ENCODE data around the gene THSD4. TPM values are rescaled to one million over a fixed set of nuclear protein-coding genes. Genes with fewer than 3 reads are reported as not detected.

Gene THSD4
- total and polyA plus RNA-seq, 2 of the 8 experiments (the other 6 are each of a cell fraction or from before 2014, with no cell fraction given) = 2.5 to 6.2 TPM

DNA sequence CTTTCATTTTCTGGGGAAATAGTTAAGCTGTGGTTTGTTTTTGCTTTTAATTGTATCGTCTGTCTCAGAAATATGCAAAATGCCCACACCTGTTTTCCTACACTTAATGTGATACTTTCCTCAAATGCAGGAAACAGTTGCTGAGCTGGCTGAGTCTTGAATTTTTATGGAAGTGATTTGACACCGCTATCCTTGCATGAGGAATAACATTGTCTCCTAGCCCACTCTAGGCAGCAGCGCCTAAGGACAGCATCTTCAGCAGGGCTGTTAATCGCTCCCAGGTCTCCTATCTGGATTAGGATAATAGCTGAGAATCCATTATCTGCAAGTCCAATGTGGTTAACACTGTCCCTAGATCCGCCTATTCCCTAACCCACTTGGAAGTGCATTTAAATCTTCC, 562.5 kb downstream of the THSD4 start:
- H2BK15ac ChIP-seq (ENCODE audit: low read length) = no peak overlapping the region
- TF ChIP-seq CREB1 (IDR thresholded peaks at IDR 0.05) (no peak), SP4 (IDR thresholded peaks at IDR 0.05; ENCODE audit: low read length) (no peak), BACH1 (IDR thresholded peaks at IDR 0.05; ENCODE audit: low read length) (no peak), GABPA (IDR thresholded peaks at IDR 0.05; ENCODE audit: borderline replicate concordance, insufficient read depth, low read length) (no peak), CBX5 (IDR thresholded peaks at IDR 0.05; ENCODE audit: low read depth, low read length) (no peak), YY1 (IDR thresholded peaks at IDR 0.05; ENCODE audit: low read depth, low read length) (no peak), MAFK (IDR thresholded peaks at IDR 0.05; ENCODE audit: low read depth, low read length) (no peak), CEBPB (IDR thresholded peaks at IDR 0.05; ENCODE audit: low read depth, low read length) (no peak)
- no peak overlapping the region for H4K91ac ChIP-seq (replicated peaks; ENCODE audit: insufficient read length, low read length)
- H4K5ac ChIP-seq (ENCODE audit: insufficient read length, low read depth, low read length) = no peak overlapping the region
- H2AK5ac ChIP-seq (ENCODE audit: low read depth, low read length) = no peak overlapping the region
- H3K36me3 ChIP-seq (ENCODE audit: control insufficient read depth in 2 of 4, insufficient read depth in 4 of 4, low read length in 3 of 4) = no peaks in the 10 kb centered on the region
- H3K9ac ChIP-seq (replicated peaks in 1 of 4; ENCODE audit: extremely low read depth in 1 of 4, low read depth in 3 of 4, low read length in 3 of 4) = no peak overlapping the region
- H2BK12ac ChIP-seq (ENCODE audit: low read depth, low read length) = no peak overlapping the region
- no peaks in the 10 kb centered on the region for H4K20me1 ChIP-seq (replicated peaks in 1 of 2; ENCODE audit: control insufficient read depth in 1 of 2, insufficient read depth in 2 of 2, low read length in 2 of 2)
- H3K79me2 ChIP-seq (ENCODE audit: control insufficient read depth in 1 of 2, insufficient read depth in 2 of 2, low read length in 2 of 2) = no peaks in the 10 kb centered on the region
- FAIRE-seq (no peak), DNase-seq (ENCODE audit: low read depth in 1 of 2, low spot score in 2 of 2) (no peak)
- H3K27ac ChIP-seq (ENCODE audit: low read depth, low read length) = no peak overlapping the region
- no peak overlapping the region for H3K56ac ChIP-seq (replicated peaks; ENCODE audit: insufficient read length, low read depth, low read length)
- H2AFZ ChIP-seq (ENCODE audit: low read length) = no peak overlapping the region
- H3K27me3 ChIP-seq (replicated peaks in 1 of 4; ENCODE audit: control insufficient read depth in 3 of 4, extremely low read depth in 1 of 4, insufficient read depth in 3 of 4, low read length in 3 of 4) = no peaks in the 10 kb centered on the region
- no peak overlapping the region for H3K4ac ChIP-seq (replicated peaks; ENCODE audit: insufficient read length, low read depth, low read length)
- H2BK5ac ChIP-seq (ENCODE audit: low read depth, low read length) = no peak overlapping the region
- H3K23me2 ChIP-seq (ENCODE audit: low read depth, low read length) = no peaks in the 10 kb centered on the region
- H3K79me1 ChIP-seq (ENCODE audit: low read depth, low read length) = no peaks in the 10 kb centered on the region
- no peak overlapping the region for H3K18ac ChIP-seq (ENCODE audit: extremely low read depth, low read length)
- H2BK120ac ChIP-seq (replicated peaks; ENCODE audit: low read depth, low read length) = no peak overlapping the region
- no peak overlapping the region for H3K4me3 ChIP-seq (ENCODE audit: extremely low read depth in 1 of 4, insufficient read depth in 2 of 4, low read depth in 3 of 4, low read length in 4 of 4)
- no peaks in the 10 kb centered on the region for H3K9me3 ChIP-seq (ENCODE audit: insufficient read depth in 2 of 2, low read depth in 1 of 2, low read length in 1 of 2)
- H3K4me2 ChIP-seq (ENCODE audit: insufficient read depth in 1 of 2, low read depth in 2 of 2, low read length in 2 of 2) = no peak overlapping the region
- H3K14ac ChIP-seq (ENCODE audit: insufficient read length) = no peak overlapping the region
- no peak overlapping the region for H4K8ac ChIP-seq (ENCODE audit: extremely low read depth, insufficient read depth, low read length)
- CTCF ChIA-PET (ENCODE audit: partially characterized antibody) = interaction anchor here (0.6 to 1.8 kb wide), 13 partner anchors 11 to 791 kb away, joined by 3 to 7 read pairs (median 3); no protein-coding TSS in a partner anchor
- POLR2A ChIA-PET (ENCODE audit: partially characterized antibody) = interaction anchor here (1.2 kb wide), 1 partner anchor 130 kb away, joined by 3 read pairs; no protein-coding TSS in a partner anchor
- no peak overlapping the region for H3K23ac ChIP-seq (ENCODE audit: insufficient read length)
- 85% methylated on average over 5 of the region's 5 CpGs; no CpG with 5 or more reads in 1 of the 2 experiments for WGBS, 2 experiments (ENCODE audit: extremely low coverage in 1 of 2, insufficient coverage in 1 of 2, insufficient read length in 1 of 2, insufficient replicate concordance in 2 of 2, low coverage in 1 of 2, low lambda C conversion rate in 2 of 2, missing lambda C conversion rate in 1 of 2)
- H3K4me1 ChIP-seq (replicated peaks in 1 of 4; ENCODE audit: control insufficient read depth in 3 of 4, insufficient read depth in 4 of 4, low read length in 3 of 4) = peaks cover 4 to 8% (median 5%) of the 10 kb centered on the region in 4 experiments; a peak in 5 of 7 replicates
- no peak overlapping the region for H2BK20ac ChIP-seq (ENCODE audit: low read length)

Data from H1 (cell line).